NCI-H748 treated with DMSO at 0.1 percent for 48 hours (cell line): ENCODE results near the gene DPEP1.
"Not testable (repeated sequence)": the region's sequence is repeated elsewhere in the genome, so short reads cannot be mapped to it uniquely, and the experiment has no call there.

ENCODE experiments used
- DNase-seq: peaks from one replicate; lab custom pipeline; 2025; lab: John Stamatoyannopoulos, UW

Gene DPEP1

GRCh38 chr16:89651584-89651983 lies 38.1 kb downstream of the DPEP1 start:
- no peak for DNase-seq

GRCh38 chr16:89653656-89654295 lies 40.3 kb downstream of the DPEP1 start:
- no peak for DNase-seq

- no peak for DNase-seq
These were observed 41.7 kb downstream of the DPEP1 start for GRCh38 chr16:89655062-89655643.

GRCh38 chr16:89656435-89657121 lies 43.1 kb downstream of the DPEP1 start:
- no peak for DNase-seq

- peak; percentile 50 for DNase-seq
These were observed 44.2 kb downstream of the DPEP1 start, which contains the start of the genes CHMP1A and SPATA33 for GRCh38 chr16:89657442-89658220. CHMP1A (minus strand) TSS chr16:89657708; CDS start chr16:89657588, 120 bp downstream. SPATA33 (plus strand) TSS chr16:89657836; CDS start chr16:89657912, 76 bp downstream.

GRCh38 chr16:89658221-89658879 lies 44.9 kb downstream of the DPEP1 start:
- no peak for DNase-seq

GRCh38 chr16:89660146-89660545 lies 46.7 kb downstream of the DPEP1 start:
- DNase-seq, result no peak

- no peak for DNase-seq
These were observed 47.8 kb downstream of the DPEP1 start for GRCh38 chr16:89661215-89661614.

GRCh38 chr16:89664238-89664637 lies 50.8 kb downstream of the DPEP1 start:
- not testable (repeated sequence) for DNase-seq

GRCh38 chr16:89667000-89667399 lies 53.6 kb downstream of the DPEP1 start:
- DNase-seq, result not testable (repeated sequence)

- no peak for DNase-seq
These were observed 54.2 kb downstream of the DPEP1 start for GRCh38 chr16:89667633-89668032.

- no peak for DNase-seq
These were observed 55.3 kb downstream of the DPEP1 start for GRCh38 chr16:89668790-89669158.

GRCh38 chr16:89669755-89670154 lies 56.3 kb downstream of the DPEP1 start:
- DNase-seq, result no peak

- no peak for DNase-seq
These were observed 57.3 kb downstream of the DPEP1 start for GRCh38 chr16:89670496-89671431.

GRCh38 chr16:89671565-89671964 lies 58.1 kb downstream of the DPEP1 start:
- not testable (repeated sequence) for DNase-seq

GRCh38 chr16:89672177-89672941 lies 58.9 kb downstream of the DPEP1 start:
- DNase-seq, result no peak

GRCh38 chr16:89678258-89678657 lies 64.8 kb downstream of the DPEP1 start:
- DNase-seq, result no peak

GRCh38 chr16:89685916-89686315 lies 72.5 kb downstream of the DPEP1 start:
- DNase-seq, result no peak

GRCh38 chr16:89686520-89687091 lies 73.2 kb downstream of the DPEP1 start, which contains the start of gene CDK10:
CDK10 (plus strand) TSS chr16:89686689; CDS start chr16:89686711, 22 bp downstream.
- DNase-seq, result peak; percentile 71
